ENCODE measurements around the gene ROM1. TPM values are rescaled to one million over a fixed set of nuclear protein-coding genes. Genes with fewer than 3 reads are reported as not detected.

The ROM1 gene
- total and polyA plus RNA-seq, 2 donors (not counting 3 experiments of a cell fraction or from before 2014, with no cell fraction given): 5.3 to 8.8 TPM

- Histone ChIP-seq H3K4me2 (ENCODE audit: insufficient read depth, low read length) (peak within 1 kb of the TSS; percentile 53), H4K20me1 (replicated peaks; ENCODE audit: control insufficient read depth, extremely low read depth, insufficient read depth, low read length) (no peaks in the 10 kb centered on the region), H3K36me3 (ENCODE audit: control insufficient read depth in 2 of 2, extremely low read depth in 1 of 2, insufficient read depth in 2 of 2, low read length in 2 of 2) (peaks cover 15 to 25% of the 10 kb centered on the region in 2 experiments), H3K79me2 (ENCODE audit: control insufficient read depth, insufficient read depth, low read length) (peaks cover 41% of the 10 kb centered on the region), H3K9ac (replicated peaks; ENCODE audit: extremely low read depth, insufficient read depth, low read length) (peak within 1 kb of the TSS; percentile 92), H3K9me1 (replicated peaks; ENCODE audit: control insufficient read depth, extremely low read depth, insufficient read depth, low read length) (no peaks in the 10 kb centered on the region), H3K4me3 (replicated peaks in 1 of 3; ENCODE audit: insufficient read depth in 1 of 3, low read depth in 1 of 3, low read length in 3 of 3) (peak within 1 kb of the TSS; percentile 62 to 87 (median 65)), H3K9me3 (replicated peaks; ENCODE audit: control insufficient read depth, insufficient read depth, low read length) (no peaks in the 10 kb centered on the region), H3K4me1 (ENCODE audit: control insufficient read depth, extremely low read depth, insufficient read depth, low read length) (peaks cover 11% of the 10 kb centered on the region), H3K27ac (ENCODE audit: insufficient read depth, low read depth, low read length) (peak within 1 kb of the TSS; percentile 80), H3K27me3 (ENCODE audit: control insufficient read depth in 2 of 2, insufficient read depth in 2 of 2, low read length in 2 of 2) (no peaks in the 10 kb centered on the region), H2AFZ (ENCODE audit: low read depth, low read length) (peak within 1 kb of the TSS; percentile 32)
- POLR2A ChIA-PET: interaction anchor here (0.5 to 2.7 kb wide), 11 partner anchors 19 to 195 kb away, joined by 3 to 41 read pairs (median 4); partner anchors contain the start of genes B3GAT3, C11orf98, CSKMT and EEF1G
- CTCF ChIA-PET: interaction anchor here (0.8 to 1.5 kb wide), 5 partner anchors 35 to 48 kb away, joined by 3 to 4 read pairs (median 3); partner anchors contain the start of gene MTA2
- DNase-seq (ENCODE audit: low read depth, low spot score) (peak; percentile 97), FAIRE-seq (peak; percentile 99)
- dilution Hi-C loops (cut with MboI; ENCODE audit: extremely low pct_ligation_motif_present, low sequenced_read_pairs): no loop called here
- intact Hi-C loops (cut with micrococcal nuclease): loop anchor here (1.0 kb wide), 4 partner anchors 24 to 81 kb away; partner anchors contain the start of genes EEF1G and HNRNPUL2
- TF ChIP-seq MAX (IDR thresholded peaks at IDR 0.05; ENCODE audit: insufficient read depth, insufficient read length) (no peak), GATA2 (IDR thresholded peaks at IDR 0.05; ENCODE audit: insufficient read depth, insufficient read length, low read depth, low read length) (no peak), FOS (IDR thresholded peaks at IDR 0.05; ENCODE audit: borderline replicate concordance, insufficient read depth, low read length) (no peak), JUN (IDR thresholded peaks at IDR 0.05; ENCODE audit: borderline replicate concordance, insufficient read depth, insufficient read length, low read depth) (no peak), MYC (IDR thresholded peaks at IDR 0.05; ENCODE audit: low read depth, low read length) (no peak), CTCF (IDR thresholded peaks at IDR 0.05; ENCODE audit: extremely low read depth in 1 of 2, insufficient read depth in 1 of 2, low read depth in 1 of 2, low read length in 2 of 2) (no peak), POLR2AphosphoS5 (IDR thresholded peaks at IDR 0.05; ENCODE audit: insufficient read depth, low read depth, low read length) (peak; percentile 99), EZH2 (IDR thresholded peaks at IDR 0.05; ENCODE audit: borderline replicate concordance, low read depth, low read length, severe bottlenecking) (no peak), POLR2A (IDR thresholded peaks at IDR 0.05; ENCODE audit: low read depth, low read length) (peak; percentile 97)
- BruUV-seq (replicated peaks): TSS peak; percentile 79
These were observed 33.1 kb downstream of the ROM1 start, which contains the start of gene GANAB for GRCh38 chr11:62645946-62646824. Gene GANAB, minus strand, starts transcription at chr11:62646613. Its CDS starts 14 bp downstream, at chr11:62646599.

Data from endothelial cell of umbilical vein (primary cell).